GM21786 (cell line): Measurements from ENCODE around the gene CNTN5.
"Not testable (repeated sequence)": the region's sequence is repeated elsewhere in the genome, so short reads cannot be mapped to it uniquely, and the experiment has no call there.

Experiments used
- ATAC-seq: cut with Tn5 transposase; IDR thresholded peaks from one replicate; pipeline ENCODE4 v1.9.1; 2021; ENCODE audit not compliant: unreplicated experiment

The CNTN5 gene

GRCh38 chr11:99708928-99709672 lies 688.4 kb downstream of the CNTN5 start:
- ATAC-seq: no peak

GRCh38 chr11:99716302-99716701 lies 695.6 kb downstream of the CNTN5 start:
- ATAC-seq: no peak

- no peak for ATAC-seq
These were observed 697.5 kb downstream of the CNTN5 start for GRCh38 chr11:99718291-99718690.

GRCh38 chr11:99739464-99740089 lies 718.8 kb downstream of the CNTN5 start:
- ATAC-seq: no peak

GRCh38 chr11:99742501-99742900 lies 721.8 kb downstream of the CNTN5 start:
- ATAC-seq: no peak

GRCh38 chr11:99759787-99760186 lies 739.0 kb downstream of the CNTN5 start:
- ATAC-seq: no peak

GRCh38 chr11:99766811-99767210 lies 746.1 kb downstream of the CNTN5 start:
- ATAC-seq: no peak

GRCh38 chr11:99773646-99774045 lies 752.9 kb downstream of the CNTN5 start:
- no peak for ATAC-seq

- no peak for ATAC-seq
These were observed 760.3 kb downstream of the CNTN5 start for GRCh38 chr11:99781074-99781473.

GRCh38 chr11:99791354-99791753 lies 770.6 kb downstream of the CNTN5 start:
- ATAC-seq: no peak

- ATAC-seq: no peak
These were observed 775.2 kb downstream of the CNTN5 start for GRCh38 chr11:99795999-99796398.

GRCh38 chr11:99803501-99803900 lies 782.8 kb downstream of the CNTN5 start:
- ATAC-seq: no peak

GRCh38 chr11:99812516-99812915 lies 791.8 kb downstream of the CNTN5 start:
- no peak for ATAC-seq

- ATAC-seq: no peak
These were observed 793.3 kb downstream of the CNTN5 start for GRCh38 chr11:99814021-99814420.

GRCh38 chr11:99814738-99815137 lies 794.0 kb downstream of the CNTN5 start:
- no peak for ATAC-seq

- ATAC-seq: no peak
These were observed 798.2 kb downstream of the CNTN5 start for GRCh38 chr11:99818991-99819390.

GRCh38 chr11:99822846-99823565 lies 802.3 kb downstream of the CNTN5 start:
- no peak for ATAC-seq

GRCh38 chr11:99836739-99837138 lies 816.0 kb downstream of the CNTN5 start:
- ATAC-seq: not testable (repeated sequence)

GRCh38 chr11:99841885-99842284 lies 821.1 kb downstream of the CNTN5 start:
- ATAC-seq: no peak

- no peak for ATAC-seq
These were observed 845.2 kb downstream of the CNTN5 start for GRCh38 chr11:99865951-99866350.

- ATAC-seq: no peak
These were observed 860.9 kb downstream of the CNTN5 start for GRCh38 chr11:99881610-99882009.

GRCh38 chr11:99884750-99885149 lies 864.0 kb downstream of the CNTN5 start:
- ATAC-seq: no peak
